ENCODE measurements around the gene POU6F2.

DNA sequence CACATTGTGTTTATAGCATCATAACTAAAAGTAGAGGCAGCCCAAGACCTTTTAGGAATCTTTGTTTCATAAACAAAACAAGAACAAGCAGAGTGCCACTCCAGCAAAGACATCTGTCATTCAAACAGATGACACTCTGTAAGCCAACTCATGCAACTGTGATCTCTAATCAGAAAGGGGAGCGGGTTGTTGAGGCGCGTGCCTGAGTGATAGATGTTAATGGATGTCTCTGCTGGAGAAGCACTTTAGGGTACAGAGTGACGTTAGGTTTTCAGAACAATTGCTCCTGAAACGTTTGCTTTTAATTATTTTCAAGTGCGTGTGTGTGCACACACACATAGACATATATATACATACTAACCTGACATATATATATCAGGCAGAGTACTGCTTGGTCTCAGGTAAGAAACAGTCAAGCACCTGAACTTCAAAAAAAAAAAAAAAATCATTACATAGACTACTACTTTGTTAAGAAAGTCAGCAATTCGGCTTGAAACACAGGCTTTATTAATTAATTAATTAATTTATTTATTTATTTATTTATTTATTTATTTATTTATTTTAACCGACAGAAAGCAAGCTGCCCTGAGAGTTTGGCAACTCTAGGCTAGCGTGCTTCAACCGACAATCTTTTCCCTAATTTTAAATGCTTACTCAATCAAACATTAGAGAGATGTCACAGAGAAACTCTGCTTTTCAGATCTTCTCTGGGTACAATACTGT, 109.1 kb downstream of the POU6F2 start:
- TF ChIP-seq, protein P1, sequence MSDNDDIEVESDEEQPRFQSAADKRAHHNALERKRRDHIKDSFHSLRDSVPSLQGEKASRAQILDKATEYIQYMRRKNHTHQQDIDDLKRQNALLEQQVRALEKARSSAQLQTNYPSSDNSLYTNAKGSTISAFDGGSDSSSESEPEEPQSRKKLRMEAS (IDR thresholded peaks at IDR 0.05) = no peak
- no peak for TF ChIP-seq EGR1 (IDR thresholded peaks at IDR 0.05)
